Measurements from ENCODE around the gene HLA-C.

Gene HLA-C

DNA sequence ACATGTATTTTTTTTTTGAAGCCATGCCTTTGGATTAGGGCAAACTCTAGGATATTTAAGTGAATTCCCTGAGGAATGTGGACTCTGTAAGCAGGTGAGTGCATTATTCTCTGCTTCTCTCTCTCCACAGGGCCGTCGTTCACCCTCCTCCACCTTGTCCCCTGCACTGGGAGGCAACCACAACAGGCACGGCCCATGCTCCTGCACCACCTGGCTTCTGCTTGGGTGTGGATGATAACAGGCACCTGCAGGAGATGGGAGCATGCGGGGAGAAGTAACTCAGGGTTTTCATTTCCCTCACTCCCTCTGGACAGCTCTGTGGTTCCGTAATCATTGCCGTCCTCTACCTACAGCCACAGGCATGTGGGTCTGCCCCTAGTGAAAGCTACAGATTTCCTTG, 43.4 kb downstream of the HLA-C start:
- Histone ChIP-seq H2BK120ac (ENCODE audit: insufficient read depth, low read length, poor library complexity) (no peak overlapping the region), H3K27me3 (ENCODE audit: insufficient read depth, low read length) (no peaks in the 10 kb centered on the region)
- no peak for DNase-seq

DNA sequence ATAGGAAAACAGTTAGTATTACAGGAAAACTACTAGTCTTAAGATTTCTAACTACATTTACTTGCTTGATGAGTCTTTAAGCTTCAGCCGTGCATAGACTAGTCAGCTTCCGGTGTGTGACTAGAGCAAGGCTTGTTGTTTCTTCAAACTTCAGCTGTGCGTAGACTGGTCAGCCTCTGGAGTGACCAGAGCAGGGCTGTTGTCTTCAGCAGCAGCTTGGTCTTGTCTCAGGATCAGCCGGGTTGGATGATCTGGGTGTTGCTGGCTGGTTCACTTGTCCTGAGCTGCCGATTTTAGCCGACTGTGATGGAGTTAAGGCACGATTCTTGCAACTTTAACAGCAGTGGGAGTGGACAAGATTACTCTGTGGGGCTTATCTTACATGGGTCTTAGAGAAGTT, 44.7 kb downstream of the HLA-C start:
- Histone ChIP-seq H4K12ac (ENCODE audit: low read depth, low read length) (no peak overlapping the region), H3K27me3 (ENCODE audit: insufficient read depth, low read length) (no peaks in the 10 kb centered on the region), H3K79me1 (ENCODE audit: low read length) (no peaks in the 10 kb centered on the region), H3K14ac (ENCODE audit: low read length) (no peak overlapping the region), H3K18ac (ENCODE audit: low read length) (no peak overlapping the region), H2AK5ac (ENCODE audit: low read length) (no peak overlapping the region), H3K4me1 (ENCODE audit: control insufficient read depth in 1 of 2, insufficient read depth in 2 of 2, low read length in 2 of 2) (peaks cover 0 to 1% of the 10 kb centered on the region in 2 experiments), H4K91ac (ENCODE audit: low read depth, low read length) (no peak overlapping the region), H2BK12ac (ENCODE audit: low read length) (no peak overlapping the region), H2BK120ac (ENCODE audit: insufficient read depth, low read length, poor library complexity) (no peak overlapping the region), H3K4ac (ENCODE audit: low read depth, low read length) (no peak overlapping the region), H2BK5ac (ENCODE audit: low read depth, low read length, poor library complexity) (no peak overlapping the region), H4K8ac (ENCODE audit: low read depth, low read length) (no peak overlapping the region), H3K79me2 (ENCODE audit: control insufficient read depth, insufficient read depth, low read length, poor library complexity) (no peaks in the 10 kb centered on the region), H3K27ac (ENCODE audit: low read depth, low read length) (no peak overlapping the region), H3K4me3 (ENCODE audit: low read depth, low read length) (no peak overlapping the region), H3K4me2 (ENCODE audit: low read length) (no peak overlapping the region), H3K9ac (ENCODE audit: low read length) (no peak overlapping the region), H3K9me3 (ENCODE audit: insufficient read depth, low read depth, low read length) (peaks cover 3% of the 10 kb centered on the region), H3K36me3 (ENCODE audit: control insufficient read depth in 1 of 2, insufficient read depth in 2 of 2, low read length in 2 of 2) (no peaks in the 10 kb centered on the region), H2AFZ (ENCODE audit: insufficient read depth, low read length, poor library complexity) (no peak overlapping the region), H3K23ac (ENCODE audit: low read length) (no peak overlapping the region)
- WGBS (ENCODE audit: extremely low coverage, insufficient coverage, insufficient read length), result no CpG with 5 or more reads among the region's 7 CpGs
- no peak for DNase-seq

More for the DNA sequence above, 43.4 kb downstream of the HLA-C start:
- H4K8ac ChIP-seq (ENCODE audit: low read depth, low read length), result no peak overlapping the region
- no peak overlapping the region for H3K14ac ChIP-seq (ENCODE audit: low read length)
- no peak overlapping the region for H3K23ac ChIP-seq (ENCODE audit: low read length)
- peaks cover 3% of the 10 kb centered on the region for H3K9me3 ChIP-seq (ENCODE audit: insufficient read depth, low read depth, low read length)
- H4K12ac ChIP-seq (ENCODE audit: low read depth, low read length), result no peak overlapping the region
- H2AK5ac ChIP-seq (ENCODE audit: low read length), result no peak overlapping the region
- H3K4me3 ChIP-seq (ENCODE audit: low read depth, low read length), result no peak overlapping the region
- no peak overlapping the region for H4K91ac ChIP-seq (ENCODE audit: low read depth, low read length)
- H3K27ac ChIP-seq (ENCODE audit: low read depth, low read length), result no peak overlapping the region
- H3K9ac ChIP-seq (ENCODE audit: low read length), result no peak overlapping the region
- no peaks in the 10 kb centered on the region for H3K36me3 ChIP-seq (ENCODE audit: control insufficient read depth in 1 of 2, insufficient read depth in 2 of 2, low read length in 2 of 2)
- H3K4me2 ChIP-seq (ENCODE audit: low read length), result no peak overlapping the region
- WGBS (ENCODE audit: extremely low coverage, insufficient coverage, insufficient read length), result no CpG with 5 or more reads among the region's 6 CpGs
- peaks cover 0 to 2% of the 10 kb centered on the region in 2 experiments for H3K4me1 ChIP-seq (ENCODE audit: control insufficient read depth in 1 of 2, insufficient read depth in 2 of 2, low read length in 2 of 2)
- no peaks in the 10 kb centered on the region for H3K79me1 ChIP-seq (ENCODE audit: low read length)
- H3K79me2 ChIP-seq (ENCODE audit: control insufficient read depth, insufficient read depth, low read length, poor library complexity), result no peaks in the 10 kb centered on the region
- no peak overlapping the region for H2BK5ac ChIP-seq (ENCODE audit: low read depth, low read length, poor library complexity)
- H3K18ac ChIP-seq (ENCODE audit: low read length), result no peak overlapping the region
- H2BK12ac ChIP-seq (ENCODE audit: low read length), result no peak overlapping the region
- H3K4ac ChIP-seq (ENCODE audit: low read depth, low read length), result no peak overlapping the region
- no peak overlapping the region for H2AFZ ChIP-seq (ENCODE audit: insufficient read depth, low read length, poor library complexity)

DNA sequence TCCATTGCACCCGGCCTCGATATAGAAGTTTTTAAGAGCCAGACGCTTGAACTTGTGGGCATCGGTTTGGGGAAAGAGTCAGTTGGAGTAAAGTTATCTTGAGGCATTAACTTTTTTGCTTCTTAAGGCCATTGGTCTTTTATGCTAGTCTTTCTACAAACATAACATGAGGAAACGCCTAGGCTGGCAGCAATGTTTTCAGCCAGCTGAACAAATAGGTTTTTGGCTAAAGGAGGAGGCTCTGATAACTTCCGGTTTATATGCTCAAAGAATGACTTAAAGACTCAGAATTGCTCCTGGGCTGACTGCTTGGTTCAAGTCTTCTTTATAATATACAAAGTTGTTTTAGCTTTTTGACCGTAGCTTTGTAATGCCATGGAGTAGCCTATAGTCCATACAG, 46.2 kb downstream of the HLA-C start:
- Histone ChIP-seq H3K4me3 (ENCODE audit: low read depth, low read length) (no peak overlapping the region), H2BK120ac (ENCODE audit: insufficient read depth, low read length, poor library complexity) (no peak overlapping the region), H3K4me1 (ENCODE audit: control insufficient read depth in 1 of 2, insufficient read depth in 2 of 2, low read length in 2 of 2) (no peaks in the 10 kb centered on the region), H3K79me2 (ENCODE audit: control insufficient read depth, insufficient read depth, low read length, poor library complexity) (no peaks in the 10 kb centered on the region), H3K4ac (ENCODE audit: low read depth, low read length) (no peak overlapping the region), H3K36me3 (ENCODE audit: control insufficient read depth in 1 of 2, insufficient read depth in 2 of 2, low read length in 2 of 2) (no peaks in the 10 kb centered on the region), H3K9me3 (ENCODE audit: insufficient read depth, low read depth, low read length) (peaks cover 3% of the 10 kb centered on the region), H3K4me2 (ENCODE audit: low read length) (no peak overlapping the region), H3K27me3 (ENCODE audit: insufficient read depth, low read length) (no peaks in the 10 kb centered on the region), H2AK5ac (ENCODE audit: low read length) (no peak overlapping the region), H4K91ac (ENCODE audit: low read depth, low read length) (no peak overlapping the region), H3K14ac (ENCODE audit: low read length) (no peak overlapping the region), H3K79me1 (ENCODE audit: low read length) (no peaks in the 10 kb centered on the region), H3K9ac (ENCODE audit: low read length) (no peak overlapping the region), H3K23ac (ENCODE audit: low read length) (no peak overlapping the region), H3K27ac (ENCODE audit: low read depth, low read length) (no peak overlapping the region), H2AFZ (ENCODE audit: insufficient read depth, low read length, poor library complexity) (no peak overlapping the region), H4K12ac (ENCODE audit: low read depth, low read length) (no peak overlapping the region), H4K8ac (ENCODE audit: low read depth, low read length) (no peak overlapping the region), H2BK12ac (ENCODE audit: low read length) (no peak overlapping the region), H3K18ac (ENCODE audit: low read length) (no peak overlapping the region), H2BK5ac (ENCODE audit: low read depth, low read length, poor library complexity) (no peak overlapping the region)
- WGBS (ENCODE audit: extremely low coverage, insufficient coverage, insufficient read length), result no CpG with 5 or more reads among the region's 7 CpGs
- no peak for DNase-seq

DNA sequence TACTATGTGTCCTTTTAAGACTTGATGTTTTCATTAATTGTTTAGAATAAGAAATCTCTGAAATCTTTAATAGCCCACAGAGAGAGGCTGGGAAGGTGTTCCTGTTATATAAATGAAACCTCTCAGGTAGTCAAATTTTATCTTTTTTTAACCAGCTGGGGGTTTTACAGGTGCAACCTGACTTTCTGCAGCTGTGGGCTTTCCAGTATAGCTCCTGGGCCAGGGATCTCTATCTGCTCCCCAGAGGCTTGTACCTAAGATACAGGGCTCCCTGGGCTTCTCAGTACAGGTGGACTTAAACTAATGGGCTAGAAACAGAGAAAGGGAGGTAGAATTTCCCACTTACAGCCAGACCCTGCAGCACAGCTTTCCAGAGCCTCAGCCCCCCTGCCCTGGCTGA, 49.4 kb downstream of the HLA-C start:
- no peak overlapping the region for H3K4me2 ChIP-seq (ENCODE audit: low read length)
- no peaks in the 10 kb centered on the region for H3K27me3 ChIP-seq (ENCODE audit: insufficient read depth, low read length)
- H2AFZ ChIP-seq (ENCODE audit: insufficient read depth, low read length, poor library complexity), result no peak overlapping the region
- H3K9me3 ChIP-seq (ENCODE audit: insufficient read depth, low read depth, low read length), result peaks cover 1% of the 10 kb centered on the region
- no peak for DNase-seq
- no peak overlapping the region for H3K9ac ChIP-seq (ENCODE audit: low read length)
- no peak overlapping the region for H3K27ac ChIP-seq (ENCODE audit: low read depth, low read length)
- no peak overlapping the region for H3K18ac ChIP-seq (ENCODE audit: low read length)
- no peak overlapping the region for H3K4ac ChIP-seq (ENCODE audit: low read depth, low read length)
- no peaks in the 10 kb centered on the region for H3K36me3 ChIP-seq (ENCODE audit: control insufficient read depth in 1 of 2, insufficient read depth in 2 of 2, low read length in 2 of 2)
- H2BK5ac ChIP-seq (ENCODE audit: low read depth, low read length, poor library complexity), result no peak overlapping the region
- no peak overlapping the region for H4K12ac ChIP-seq (ENCODE audit: low read depth, low read length)
- no peak overlapping the region for H4K91ac ChIP-seq (ENCODE audit: low read depth, low read length)
- no peaks in the 10 kb centered on the region for H3K79me2 ChIP-seq (ENCODE audit: control insufficient read depth, insufficient read depth, low read length, poor library complexity)
- no peak overlapping the region for H2BK12ac ChIP-seq (ENCODE audit: low read length)
- no peaks in the 10 kb centered on the region for H3K4me1 ChIP-seq (ENCODE audit: control insufficient read depth in 1 of 2, insufficient read depth in 2 of 2, low read length in 2 of 2)
- H3K4me3 ChIP-seq (ENCODE audit: low read depth, low read length), result no peak overlapping the region
- H4K8ac ChIP-seq (ENCODE audit: low read depth, low read length), result no peak overlapping the region
- no peak overlapping the region for H3K14ac ChIP-seq (ENCODE audit: low read length)
- H3K79me1 ChIP-seq (ENCODE audit: low read length), result no peaks in the 10 kb centered on the region
- no peak overlapping the region for H3K23ac ChIP-seq (ENCODE audit: low read length)
- H2BK120ac ChIP-seq (ENCODE audit: insufficient read depth, low read length, poor library complexity), result no peak overlapping the region
- no peak overlapping the region for H2AK5ac ChIP-seq (ENCODE audit: low read length)
